GM18861 (cell line): Measurements from ENCODE around the gene NKAIN4.

Source experiments
- ATAC-seq: cut with Tn5 transposase; IDR thresholded peaks from one replicate; pipeline ENCODE4 v1.9.1; 2021; ENCODE audit not compliant: unreplicated experiment

The NKAIN4 gene

DNA sequence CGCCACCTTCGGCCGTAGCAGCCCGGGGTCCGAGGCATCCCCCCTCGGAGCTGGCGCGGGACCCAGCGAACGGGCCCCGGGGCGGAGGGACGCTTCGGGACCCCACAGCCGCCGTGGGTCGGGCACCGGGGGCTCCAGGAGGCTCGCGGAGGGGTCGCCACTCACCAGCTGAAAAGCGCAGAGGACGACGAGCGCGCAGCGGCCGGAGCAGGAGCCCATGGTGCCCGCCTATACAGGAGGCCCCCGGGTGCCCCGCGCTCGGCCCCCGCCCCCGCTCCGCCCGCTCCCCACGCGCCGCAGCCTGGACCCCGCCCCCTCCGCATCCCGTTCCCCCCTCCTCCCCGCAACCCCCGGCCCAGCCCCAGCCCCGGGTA is at the start of gene NKAIN4:
Gene NKAIN4 (minus strand): TSS at position 232 of the 374 bp plus-strand sequence. CDS start 13 bp downstream, at position 219.
- no peak for ATAC-seq

GRCh38 chr20:63303095-63303666 is 48.9 kb upstream of the NKAIN4 start:
- ATAC-seq: no peak

DNA sequence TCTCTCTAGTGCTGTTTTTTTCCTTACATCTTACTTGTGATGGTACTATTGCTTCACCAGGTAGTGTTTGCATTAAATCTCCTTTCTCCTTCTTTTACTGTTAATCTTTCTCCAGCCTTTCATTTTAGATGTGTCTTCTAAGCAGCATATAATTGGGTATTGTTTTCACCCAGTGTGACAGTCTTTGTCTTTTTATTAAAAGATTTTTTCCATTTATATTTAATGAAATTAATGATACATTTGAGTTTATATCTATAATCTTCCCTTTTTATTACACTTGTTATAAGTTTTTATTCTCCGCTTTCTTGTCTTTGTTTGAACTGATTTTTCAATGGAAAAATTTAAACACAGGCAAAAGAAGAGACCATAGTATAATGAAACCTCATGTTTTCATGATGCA is 47.4 kb upstream of the NKAIN4 start:
- no peak for ATAC-seq

GRCh38 chr20:63298731-63299312 is 44.6 kb upstream of the NKAIN4 start:
- no peak for ATAC-seq

GRCh38 chr20:63297796-63298572 is 43.7 kb upstream of the NKAIN4 start:
- no peak for ATAC-seq

DNA sequence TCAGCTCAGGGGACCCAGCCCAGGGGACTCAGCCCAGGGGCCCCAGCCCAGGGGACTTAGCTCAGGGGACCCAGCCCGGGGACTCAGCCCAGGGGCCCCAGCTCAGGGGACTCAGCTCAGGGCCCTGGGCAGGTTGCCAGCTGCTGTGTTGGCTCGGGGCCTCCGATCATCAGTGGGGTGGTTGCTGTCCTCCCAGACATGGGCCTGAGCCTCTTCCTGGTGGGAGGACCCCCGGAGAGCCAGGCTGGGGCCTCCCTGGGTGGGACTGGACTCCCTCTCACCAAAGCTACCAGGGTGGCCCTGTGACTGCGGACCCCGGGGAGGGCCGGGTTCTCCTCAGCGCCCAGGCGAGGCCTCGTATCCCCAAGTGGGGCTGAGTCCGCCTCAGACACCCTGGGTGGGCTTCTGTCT is 43.1 kb upstream of the NKAIN4 start:
- no peak for ATAC-seq

GRCh38 chr20:63296531-63297299 is 42.5 kb upstream of the NKAIN4 start:
- ATAC-seq: no peak

DNA sequence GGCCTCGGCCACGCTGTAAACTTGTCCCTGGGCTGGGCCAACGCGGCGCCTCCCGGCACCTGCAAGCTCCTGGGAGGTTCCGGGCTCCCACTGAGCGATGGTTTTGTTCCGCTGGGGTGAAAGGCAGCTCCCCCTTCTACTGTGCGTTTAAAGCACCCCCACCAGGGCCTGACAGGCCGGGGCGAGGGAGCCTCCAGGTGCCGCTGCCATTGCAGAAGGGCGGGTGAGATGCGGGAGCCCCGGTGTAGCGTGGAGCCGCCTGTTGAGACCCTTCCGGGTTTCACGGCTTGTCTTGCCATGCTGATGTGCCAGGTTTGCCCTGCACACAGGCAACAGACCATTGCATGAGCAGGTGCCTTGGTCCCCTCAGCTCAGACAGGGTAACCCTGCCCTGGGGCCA is 41.6 kb upstream of the NKAIN4 start:
- no peak for ATAC-seq

- ATAC-seq: no peak
Observed at GRCh38 chr20:63295422-63295821, 41.2 kb upstream of the NKAIN4 start.

DNA sequence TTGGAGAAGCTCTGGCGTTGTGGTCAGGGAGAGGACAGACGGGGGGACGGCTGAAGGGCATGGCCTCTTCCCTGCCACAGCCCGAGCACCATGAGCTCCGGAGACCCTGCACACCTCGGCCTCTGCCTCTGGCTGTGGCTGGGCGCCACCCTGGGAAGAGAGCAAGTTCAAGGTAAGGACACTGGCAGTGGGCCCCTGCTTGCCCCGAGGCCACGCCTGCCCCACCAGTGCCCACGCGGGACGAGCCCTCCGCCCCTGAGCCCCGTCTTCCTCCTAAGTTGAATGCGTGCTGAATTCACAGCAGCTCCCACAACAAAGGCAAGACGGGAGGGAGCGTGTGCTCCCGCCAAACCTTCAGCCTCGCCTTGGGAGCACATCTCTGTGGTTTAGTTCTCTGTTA is 40.8 kb upstream of the NKAIN4 start:
- no peak for ATAC-seq

- no peak for ATAC-seq
Observed at GRCh38 chr20:63294536-63294900, 40.3 kb upstream of the NKAIN4 start.

- no peak for ATAC-seq
Observed at GRCh38 chr20:63293871-63294535, 39.7 kb upstream of the NKAIN4 start.

- ATAC-seq: no peak
Observed at GRCh38 chr20:63293456-63293855, 39.2 kb upstream of the NKAIN4 start.

DNA sequence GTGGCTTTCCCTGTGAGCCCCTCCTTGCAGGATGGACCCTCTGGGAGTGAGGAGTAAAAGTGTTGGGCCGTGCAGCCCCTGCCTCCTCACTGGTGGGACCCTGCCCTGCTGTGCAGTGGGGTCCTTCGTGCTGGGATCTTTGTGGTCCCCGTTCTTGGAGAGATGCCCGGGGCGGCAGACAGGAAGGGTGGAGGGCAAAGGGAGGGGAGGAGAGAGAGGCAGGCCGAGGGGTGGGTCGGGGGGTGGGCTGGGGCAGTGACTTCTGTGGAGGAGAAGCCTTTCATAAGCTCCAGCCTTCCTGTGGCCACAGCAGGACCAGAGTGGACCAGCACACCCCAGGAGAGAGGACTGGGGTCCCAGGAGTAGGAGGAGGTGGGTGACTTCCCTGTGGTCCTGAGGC is 38.6 kb upstream of the NKAIN4 start, which contains the start of gene COL20A1:
Gene COL20A1 (plus strand): TSS at position 283 of the 400 bp plus-strand sequence. CDS start 1,922 bp downstream, outside the sequence.
- ATAC-seq: no peak

DNA sequence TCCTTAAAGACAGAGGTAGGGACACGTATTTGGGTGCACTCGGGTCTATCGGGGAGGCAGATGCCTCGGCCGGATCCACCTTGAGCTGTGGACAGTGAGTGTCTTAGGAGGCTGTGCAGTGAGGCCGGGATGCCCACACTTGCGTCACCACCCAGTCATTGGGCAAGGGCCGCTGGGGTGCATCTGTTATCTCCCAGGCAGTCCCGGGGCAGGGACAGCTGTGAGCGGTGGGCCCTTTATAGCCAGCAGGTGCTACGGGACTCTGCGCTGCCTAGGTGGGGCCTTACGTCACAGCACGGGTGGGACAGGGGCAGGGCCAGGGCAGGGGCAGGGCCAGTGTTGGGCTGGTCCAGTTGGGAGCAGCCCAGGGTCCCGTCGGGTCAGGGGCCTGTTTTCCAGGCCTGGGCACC is 38.0 kb upstream of the NKAIN4 start:
- no peak for ATAC-seq

GRCh38 chr20:63291811-63292210 is 37.5 kb upstream of the NKAIN4 start:
- ATAC-seq: no peak

DNA sequence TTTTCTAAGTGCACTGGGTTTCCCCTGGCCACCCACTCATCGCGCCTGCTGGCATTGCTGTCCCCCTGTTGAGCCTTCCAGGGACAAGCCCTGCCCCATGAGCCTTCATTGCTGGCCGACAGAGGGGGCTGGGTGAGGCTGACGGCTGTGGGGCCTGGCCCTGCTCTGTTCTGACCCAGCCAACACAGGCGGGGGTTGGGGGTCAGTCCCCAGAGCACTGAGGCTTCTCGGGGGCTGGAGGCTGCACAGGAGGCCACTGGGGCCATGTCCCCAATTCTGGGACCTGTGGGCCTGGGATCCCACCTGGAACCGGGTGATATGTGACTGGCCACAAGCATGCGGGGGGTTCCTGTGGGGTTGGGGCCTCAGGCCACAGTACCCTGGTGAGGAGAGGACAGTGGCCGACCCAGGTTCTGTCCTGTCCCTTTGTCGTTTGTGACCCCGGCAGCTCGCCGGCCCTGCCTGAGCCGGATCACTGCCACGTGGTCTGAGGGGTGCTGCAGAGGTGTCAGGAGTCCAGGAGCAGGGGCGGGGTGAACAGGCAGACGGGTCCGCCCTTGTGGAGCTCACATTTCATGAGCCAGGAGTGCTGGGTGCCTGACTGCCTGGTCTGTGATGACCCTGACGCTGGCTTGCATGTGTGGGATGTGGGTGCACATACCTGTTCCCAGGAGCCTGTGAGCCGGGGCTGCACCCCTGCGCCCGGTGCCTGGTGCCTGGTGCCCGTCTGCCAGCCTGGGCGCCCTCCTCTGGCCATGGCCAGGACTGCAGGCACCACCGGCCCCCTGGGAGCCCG is 36.6 kb upstream of the NKAIN4 start:
- ATAC-seq: no peak

DNA sequence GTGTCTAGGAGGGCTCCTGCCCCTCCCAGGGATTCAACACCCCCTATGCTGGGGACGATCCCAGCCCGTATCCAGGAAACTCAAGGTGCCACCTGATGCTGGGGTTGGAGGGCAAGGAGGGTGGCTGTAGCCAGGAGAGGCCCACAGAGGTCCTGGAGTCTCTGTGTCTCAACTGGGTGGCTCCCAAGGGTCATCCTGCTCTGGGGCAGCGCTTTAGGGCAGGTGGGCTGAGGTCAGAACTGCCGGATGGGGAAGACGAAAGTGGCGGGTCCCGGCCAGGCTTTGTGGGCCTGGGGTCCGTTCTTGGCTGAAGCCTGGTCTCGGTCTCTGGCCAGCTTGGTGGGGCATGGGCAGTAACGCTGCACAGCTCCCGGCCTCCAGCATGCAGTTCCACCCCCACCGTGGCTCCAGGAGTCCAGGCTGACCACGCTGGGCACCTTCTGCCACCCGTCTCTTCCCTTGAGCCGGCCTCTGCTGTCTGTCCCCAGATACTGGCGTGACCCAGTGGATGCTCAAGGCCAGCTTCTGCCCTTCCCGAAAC is 35.9 kb upstream of the NKAIN4 start:
- ATAC-seq: no peak

DNA sequence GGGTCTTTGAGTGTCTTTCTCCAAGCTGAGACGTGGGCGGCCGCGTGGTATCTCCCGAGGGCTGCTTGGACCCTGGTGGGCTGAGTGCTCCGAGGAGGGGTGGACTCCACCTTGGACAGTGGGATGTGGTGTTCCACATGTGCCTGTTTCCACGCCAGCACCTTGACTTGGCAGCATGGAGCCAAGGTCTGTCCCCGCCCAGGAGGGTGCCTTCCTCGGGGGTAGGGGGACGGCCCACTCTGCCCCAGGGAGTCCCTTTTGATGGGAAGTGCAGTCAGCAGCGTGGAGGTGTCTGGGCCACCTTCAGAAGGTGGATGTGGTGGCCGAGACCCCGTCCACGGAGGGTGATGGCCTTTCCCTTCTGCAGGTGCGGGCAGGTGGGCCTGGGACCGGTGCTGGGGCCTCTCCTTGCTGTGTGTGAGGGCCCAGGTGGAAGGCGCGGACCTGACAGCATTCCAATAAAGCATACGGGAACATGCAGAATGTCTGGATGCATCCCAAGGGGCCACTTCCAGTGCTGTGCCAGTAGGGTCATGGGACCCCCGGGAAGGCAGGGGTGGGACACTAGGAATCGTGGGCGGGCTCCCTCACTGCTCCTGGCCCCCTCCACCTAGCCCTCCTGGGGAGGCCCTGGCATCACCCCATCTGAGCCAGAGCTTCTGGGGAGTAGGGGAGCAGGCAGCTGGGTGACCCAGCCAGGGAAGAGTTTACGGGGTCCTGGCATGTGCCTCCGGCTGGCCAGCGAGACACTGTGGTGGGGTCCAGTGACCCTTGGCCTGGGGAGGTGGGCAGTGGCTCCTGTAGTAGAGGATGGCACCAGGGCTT is 35.3 kb upstream of the NKAIN4 start:
- ATAC-seq: no peak
